ENCODE data around the gene ADPRS.

The ADPRS gene

DNA sequence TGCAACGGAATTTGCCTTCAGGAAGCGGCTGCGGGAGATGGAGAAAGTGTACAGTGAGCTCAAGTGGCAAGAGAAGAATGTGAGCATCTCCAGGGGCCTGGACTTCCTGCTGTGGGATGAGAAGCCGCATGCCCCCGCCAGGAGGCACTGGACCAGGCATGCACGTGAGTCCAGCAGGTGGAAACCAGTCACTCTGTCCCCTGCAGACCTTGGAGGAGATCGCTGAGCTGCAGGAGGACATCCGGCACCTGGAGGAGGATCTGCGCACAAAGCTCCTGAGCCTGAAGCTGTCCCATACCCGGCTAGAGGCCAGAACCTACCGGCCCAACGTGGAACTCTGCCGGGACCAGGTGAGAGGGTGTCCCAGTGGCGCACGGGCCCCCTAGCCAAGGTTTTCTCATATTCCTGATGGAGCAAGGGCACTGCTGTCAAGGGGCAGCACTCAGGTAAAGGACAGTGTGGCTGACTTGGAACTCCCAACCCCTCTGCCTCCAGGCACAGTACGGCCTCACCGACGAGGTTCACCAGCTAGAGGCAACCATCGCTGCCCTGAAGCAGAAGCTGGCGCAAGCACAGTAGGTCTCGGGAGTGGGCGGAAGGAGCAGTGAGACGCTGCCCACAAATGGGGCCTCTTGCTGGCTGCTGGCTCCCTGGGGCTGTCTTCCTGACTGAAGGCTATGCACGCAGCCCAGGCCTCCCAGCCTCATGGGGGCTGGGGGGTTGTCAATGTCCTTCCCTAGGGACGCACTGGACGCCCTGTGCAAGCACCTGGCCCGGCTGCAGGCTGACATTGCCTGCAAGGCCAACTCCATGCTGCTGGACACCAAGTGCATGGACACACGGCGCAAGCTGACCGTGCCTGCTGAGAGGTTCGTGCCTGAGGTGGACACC, 1.2 kb upstream of the ADPRS start:
- DNase-seq (ENCODE audit: low read depth, low spot score): no peak

DNA sequence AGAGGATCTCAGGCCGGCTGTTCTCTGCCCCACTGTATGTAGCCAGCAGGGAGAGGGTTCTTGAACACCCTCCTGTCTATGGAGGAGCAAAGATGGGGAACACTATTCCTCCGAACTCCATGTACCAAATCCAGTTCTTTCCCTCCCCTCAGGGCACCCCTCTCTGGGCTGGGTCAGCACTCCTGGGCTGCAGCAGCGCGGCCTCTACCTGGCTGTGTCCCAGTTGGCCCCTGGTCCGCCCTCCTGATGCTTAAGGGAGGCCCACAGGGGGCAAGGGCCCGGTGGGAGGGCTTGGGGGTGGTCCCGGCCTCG, 471 bp upstream of the ADPRS start:
- DNase-seq (ENCODE audit: low read depth, low spot score): no peak

DNA sequence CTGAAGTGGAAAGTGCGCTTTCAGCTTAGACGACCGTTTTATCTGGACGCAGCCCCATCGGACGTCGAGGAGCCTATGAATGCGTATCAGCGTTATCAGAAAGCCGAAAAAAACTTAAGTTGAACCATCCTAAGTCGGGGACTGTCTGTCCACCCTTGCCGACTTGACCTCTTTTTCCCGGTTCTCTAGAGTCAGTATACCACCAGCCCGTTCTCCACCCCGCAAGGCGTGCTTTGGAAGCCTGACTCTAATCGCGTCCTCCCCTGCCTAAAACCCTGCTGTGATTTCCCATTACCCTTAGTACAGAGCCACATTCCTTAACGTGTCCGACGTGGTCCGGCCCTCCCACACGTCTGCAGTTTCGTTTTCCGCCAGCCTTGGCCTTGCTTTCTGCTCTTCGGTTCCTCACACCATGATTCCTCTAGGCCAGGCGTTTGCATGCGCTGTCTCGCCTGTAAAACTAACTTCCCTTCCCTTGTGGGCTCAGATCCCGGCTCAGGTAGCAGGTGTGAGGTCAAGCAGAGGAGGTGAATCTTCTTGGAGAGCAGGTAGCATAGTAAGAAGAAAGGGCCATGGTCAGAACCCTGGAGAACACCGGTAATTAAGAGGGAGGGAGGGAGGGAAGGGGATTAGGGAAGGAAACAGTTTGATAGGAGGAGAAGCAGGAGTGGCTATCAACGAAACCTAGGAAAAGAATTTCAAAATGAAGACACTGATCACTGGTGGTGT, 865 bp downstream of the ADPRS start:
- DNase-seq (ENCODE audit: low read depth, low spot score): no peak

DNA sequence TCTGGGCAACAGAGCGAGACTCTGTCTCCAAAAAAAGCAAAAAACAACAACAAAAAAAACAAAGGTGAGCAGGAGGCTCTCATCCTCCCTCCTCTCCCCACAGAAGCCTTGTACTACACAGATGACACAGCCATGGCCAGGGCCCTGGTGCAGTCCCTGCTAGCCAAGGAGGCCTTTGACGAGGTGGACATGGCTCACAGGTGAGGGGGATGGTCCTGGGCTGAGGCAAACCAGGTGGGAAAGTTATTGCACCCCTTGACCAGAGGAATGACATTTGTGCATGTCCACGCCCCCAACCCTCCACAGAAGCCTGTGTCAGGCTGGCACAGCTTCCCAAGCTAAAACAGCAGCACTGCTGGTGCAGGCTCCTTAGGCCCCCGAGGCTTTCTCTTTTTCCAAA, 2.4 kb downstream of the ADPRS start:
- no peak for DNase-seq (ENCODE audit: low read depth, low spot score)

DNA sequence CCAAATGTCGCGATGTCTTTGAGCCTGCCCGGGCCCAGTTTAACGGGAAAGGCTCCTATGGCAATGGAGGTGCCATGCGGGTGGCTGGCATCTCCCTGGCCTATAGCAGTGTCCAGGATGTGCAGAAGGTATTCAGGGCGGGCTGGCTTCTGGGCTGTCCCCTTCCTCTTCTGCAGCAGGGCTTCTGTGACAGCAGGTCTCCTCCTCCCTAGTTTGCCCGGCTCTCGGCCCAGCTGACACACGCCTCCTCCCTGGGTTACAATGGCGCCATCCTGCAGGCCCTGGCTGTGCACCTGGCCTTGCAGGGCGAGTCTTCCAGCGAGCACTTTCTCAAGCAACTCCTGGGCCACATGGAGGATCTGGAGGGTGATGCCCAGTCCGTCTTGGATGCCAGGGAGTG, 3.0 kb downstream of the ADPRS start:
- no peak for DNase-seq (ENCODE audit: low read depth, low spot score)

DNA sequence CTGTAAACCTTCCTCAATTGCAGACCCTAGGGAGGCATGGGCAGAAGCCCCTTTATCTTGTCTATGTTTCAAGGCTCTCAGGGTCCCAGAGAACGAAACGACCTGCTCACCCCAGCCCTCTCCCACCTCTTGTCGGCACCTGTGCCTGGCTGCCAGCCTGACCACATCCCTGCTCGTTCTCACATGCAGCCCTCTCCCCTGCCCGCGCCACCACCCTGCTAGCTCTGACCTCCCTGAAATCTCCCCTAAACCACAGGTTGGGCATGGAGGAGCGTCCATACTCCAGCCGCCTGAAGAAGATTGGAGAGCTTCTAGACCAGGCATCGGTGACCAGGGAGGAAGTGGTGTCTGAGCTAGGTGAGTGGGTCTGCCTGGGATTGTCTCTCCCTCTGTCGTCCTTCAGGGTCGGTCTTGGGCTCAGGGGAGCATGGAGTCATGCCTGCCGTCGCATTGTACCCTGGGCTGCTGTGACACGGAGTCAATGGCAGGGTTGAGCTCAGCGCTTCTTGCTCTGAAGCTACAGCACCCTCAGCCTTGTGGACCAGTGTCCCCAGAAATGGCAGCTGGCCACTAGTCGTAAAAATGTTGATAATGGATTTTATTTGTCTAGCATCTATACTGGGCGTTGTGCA, 3.6 kb downstream of the ADPRS start:
- no peak for DNase-seq (ENCODE audit: low read depth, low spot score)

DNA sequence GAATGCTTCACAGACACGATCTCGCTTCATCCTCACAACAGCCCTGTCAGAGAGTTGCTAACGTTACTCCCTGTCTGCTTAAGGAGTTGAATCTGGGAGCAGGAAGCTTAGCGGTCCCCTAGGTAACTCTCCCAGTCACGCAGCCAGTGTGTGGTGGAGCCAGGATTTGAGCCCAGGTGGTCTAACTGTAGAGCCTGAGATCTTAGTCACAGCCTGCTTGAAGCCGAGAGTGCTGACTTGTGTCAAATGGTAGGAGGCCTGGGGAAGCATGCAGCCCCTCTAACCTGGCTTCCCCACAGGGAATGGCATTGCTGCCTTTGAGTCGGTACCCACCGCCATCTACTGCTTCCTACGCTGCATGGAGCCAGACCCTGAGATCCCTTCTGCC, 4.1 kb downstream of the ADPRS start:
- no peak for DNase-seq (ENCODE audit: low read depth, low spot score)

DNA sequence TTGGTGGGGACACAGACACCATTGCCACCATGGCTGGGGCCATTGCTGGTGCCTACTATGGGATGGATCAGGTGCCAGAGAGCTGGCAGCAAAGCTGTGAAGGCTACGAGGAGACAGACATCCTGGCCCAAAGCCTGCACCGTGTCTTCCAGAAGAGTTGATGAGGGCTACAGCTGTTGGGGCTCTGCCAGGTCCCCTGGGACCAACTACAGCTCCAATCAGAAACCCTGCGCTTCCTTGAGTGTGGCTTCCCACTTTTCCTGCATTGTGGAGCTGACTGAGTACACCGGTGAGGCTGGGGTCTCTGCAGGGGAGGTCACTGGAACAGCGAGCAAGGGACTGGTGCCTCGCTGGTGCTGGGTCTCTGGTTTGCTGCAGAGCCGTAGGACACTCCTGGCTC, 4.5 kb downstream of the ADPRS start:
- DNase-seq (ENCODE audit: low read depth, low spot score): no peak

DNA sequence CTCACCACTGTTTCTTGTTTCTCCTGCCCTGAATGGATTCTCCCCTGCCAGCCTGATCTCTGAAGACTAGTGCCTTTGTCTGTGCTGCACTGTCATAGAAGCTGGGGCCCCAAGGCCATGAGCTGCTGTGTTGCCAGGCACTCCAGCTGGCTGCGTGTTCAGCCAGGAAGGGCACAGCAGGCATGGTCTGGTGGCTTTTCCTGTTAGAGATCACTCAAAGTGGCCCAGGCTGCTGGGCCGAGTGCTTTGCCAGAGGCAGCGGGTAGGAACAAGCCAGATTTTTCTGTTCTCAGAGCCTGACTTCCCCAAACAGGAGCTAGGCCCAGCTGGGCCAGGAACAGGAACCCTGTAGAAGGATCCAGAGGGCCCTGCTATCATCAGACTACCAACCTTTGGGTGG, 5.2 kb downstream of the ADPRS start:
- DNase-seq (ENCODE audit: low read depth, low spot score): no peak

DNA sequence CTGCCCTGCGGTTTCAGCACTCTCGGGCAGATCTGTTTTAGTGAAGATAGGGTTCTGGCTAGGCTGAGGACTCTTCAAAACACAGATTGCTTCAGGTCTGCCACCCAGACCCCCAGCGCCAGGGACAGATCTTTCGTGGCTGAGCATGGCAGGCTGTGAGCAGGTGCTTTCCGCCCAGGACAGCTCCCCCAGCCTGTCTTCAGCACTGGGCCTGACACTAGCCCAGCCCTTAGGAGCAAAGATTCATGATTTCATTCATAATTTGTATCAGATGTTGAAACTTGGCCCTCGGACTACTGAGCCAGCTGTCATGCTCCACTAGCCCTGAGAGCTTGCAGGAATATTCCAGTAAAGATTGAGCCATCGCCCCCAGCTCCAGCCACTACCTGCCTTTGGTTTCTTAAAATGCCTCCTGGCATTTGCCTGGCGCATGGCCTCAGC, 5.9 kb downstream of the ADPRS start:
- no peak for DNase-seq (ENCODE audit: low read depth, low spot score)

DNA sequence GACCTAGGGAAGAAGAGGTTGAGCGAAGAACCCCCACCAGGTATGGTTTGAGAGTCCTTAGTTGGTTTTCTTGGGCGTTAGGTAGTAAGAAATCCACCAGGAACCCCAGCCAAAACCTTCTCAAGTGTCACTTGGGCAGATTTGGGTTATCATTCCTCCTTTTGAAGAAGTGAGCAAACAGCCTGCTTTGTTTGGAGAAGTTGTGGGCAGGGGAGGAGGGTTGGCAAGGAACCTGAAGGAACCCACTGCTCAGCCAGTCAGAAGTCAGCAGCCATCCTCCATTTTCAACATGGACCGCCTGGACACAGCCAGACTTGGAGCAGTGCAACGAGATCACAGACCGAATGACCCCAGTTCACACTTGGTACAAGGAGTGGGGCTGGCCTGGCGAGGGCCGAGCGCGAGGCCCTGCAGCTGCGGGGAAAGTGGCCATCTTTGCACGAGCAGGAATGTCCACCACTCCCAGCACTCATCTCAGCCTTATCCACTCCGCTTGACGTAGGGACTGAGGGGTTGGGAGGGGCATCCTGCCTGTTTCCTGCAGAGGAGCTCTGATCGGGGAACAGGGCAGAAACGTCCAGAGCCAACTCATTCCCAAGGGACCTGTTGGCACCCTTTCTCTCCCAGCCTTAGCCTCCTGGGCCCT, 7.2 kb downstream of the ADPRS start:
- DNase-seq (ENCODE audit: low read depth, low spot score): no peak

DNA sequence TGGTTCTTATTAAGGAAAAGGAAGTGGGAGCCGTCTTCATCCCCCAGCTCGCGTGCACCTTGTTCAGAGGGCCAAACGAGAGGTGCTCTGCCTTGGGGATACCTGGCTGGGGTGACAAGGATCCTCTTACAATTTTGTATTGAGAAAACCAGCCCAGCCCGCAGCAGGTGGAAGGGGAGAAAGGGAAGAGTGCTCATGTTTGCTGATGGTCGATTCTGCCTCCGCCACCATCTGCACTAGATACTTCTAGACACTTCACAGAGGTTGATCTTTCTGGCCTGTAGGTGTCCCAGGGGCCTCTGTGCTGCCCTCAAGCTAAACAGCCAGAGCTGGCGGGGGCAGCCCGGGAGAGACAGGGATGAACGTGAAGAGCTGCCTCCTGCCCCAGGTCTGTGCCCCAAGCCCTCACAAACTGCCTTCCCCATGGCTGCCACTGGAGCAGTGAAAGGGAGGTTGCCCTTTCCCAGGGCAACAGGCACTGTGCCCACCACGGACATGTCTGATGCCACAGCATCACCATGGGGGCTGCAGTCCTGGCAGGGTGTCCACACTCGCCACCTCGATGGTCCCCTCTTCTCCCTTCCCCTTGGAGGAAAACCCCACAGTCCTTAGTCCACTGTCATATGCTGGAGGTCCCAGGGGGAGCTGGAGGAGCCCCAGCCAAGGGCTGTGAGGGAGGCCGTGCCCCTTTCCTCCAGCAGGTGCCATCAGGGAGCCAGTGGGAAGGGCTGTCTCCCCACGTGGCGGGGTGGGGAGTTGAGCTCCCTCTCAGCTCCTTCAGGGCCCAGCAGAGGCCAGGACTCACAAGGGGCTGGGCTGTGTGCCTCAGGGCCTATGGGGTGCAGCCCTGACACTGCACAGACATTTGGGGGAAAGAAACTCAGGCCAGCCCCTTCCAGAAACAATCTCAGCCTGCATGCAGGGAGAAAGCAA, 8.1 kb downstream of the ADPRS start:
- DNase-seq (ENCODE audit: low read depth, low spot score): no peak

DNA sequence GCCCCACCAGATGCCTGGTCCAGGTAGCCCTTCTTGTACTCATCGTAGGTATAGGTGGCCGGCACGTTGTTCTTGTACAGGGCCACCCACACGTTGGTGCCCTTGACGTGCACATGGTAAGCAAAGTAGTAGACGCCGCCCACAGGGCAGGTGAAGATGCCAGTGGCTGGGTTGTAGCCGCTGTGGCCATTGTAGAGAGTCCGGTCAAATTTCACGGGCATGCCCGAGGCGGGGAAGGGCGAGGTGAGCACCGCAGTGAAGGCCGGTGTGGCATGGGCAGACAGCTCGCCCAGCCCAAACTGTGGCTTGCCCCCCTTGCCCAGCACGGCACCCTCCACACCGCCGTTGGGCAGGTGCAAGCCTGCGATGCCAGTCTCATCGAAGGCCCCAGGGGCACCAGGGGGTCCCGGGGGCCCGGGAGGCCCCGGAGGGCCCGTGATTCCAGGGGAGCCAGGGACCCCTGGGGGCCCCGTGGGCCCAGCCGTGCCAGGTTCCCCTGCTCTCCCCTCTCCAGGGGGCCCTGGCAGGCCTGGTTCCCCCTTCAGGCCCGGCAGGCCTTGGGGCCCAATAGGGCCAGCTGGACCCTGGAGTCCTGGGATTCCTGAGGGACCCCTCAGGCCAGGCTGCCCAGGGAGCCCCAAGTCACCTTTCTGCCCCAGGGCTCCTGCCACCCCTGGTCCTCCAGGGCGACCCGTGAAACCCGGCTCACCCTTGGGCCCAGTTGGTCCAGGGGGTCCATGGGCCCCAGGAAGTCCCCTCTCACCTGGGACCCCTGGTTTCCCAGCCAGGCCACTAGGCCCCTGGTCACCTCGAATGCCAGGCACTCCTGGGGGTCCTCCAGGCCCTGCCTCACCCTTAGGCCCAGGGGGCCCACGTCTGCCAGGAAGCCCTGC, 9.2 kb downstream of the ADPRS start:
- DNase-seq (ENCODE audit: low read depth, low spot score): no peak

DNA sequence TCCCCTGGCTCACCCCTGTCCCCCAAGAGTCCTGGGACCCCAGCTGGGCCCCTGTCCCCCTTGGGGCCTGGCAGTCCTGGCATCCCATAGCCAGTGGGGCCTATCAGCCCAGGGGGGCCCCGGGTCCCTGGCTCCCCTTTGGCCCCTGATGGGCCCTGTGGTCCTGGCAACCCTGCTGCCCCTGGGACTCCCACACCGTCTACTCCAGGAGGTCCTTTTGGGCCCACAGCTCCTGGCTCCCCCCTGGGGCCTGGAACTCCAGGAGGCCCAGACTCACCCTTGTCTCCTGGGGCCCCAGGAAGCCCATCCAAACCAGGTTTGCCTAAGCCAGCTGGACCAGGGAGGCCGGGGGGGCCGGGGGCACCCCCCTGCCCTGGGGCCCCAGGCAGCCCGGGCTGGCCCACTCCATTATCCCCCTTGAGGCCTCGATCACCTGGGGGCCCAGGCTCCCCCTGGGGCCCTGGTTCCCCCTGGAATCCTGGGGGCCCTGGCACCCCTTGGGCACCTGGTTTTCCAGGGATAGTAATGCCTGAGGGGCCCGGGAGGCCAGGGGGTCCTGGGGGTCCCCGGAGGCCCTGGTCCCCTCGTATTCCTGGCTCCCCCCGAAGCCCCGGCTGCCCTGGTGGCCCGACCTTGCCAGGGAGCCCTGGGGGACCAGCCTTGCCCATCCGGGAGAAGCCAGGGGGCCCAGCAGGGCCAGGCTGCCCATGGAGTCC, 10.1 kb downstream of the ADPRS start:
- DNase-seq (ENCODE audit: low read depth, low spot score): no peak

DNA sequence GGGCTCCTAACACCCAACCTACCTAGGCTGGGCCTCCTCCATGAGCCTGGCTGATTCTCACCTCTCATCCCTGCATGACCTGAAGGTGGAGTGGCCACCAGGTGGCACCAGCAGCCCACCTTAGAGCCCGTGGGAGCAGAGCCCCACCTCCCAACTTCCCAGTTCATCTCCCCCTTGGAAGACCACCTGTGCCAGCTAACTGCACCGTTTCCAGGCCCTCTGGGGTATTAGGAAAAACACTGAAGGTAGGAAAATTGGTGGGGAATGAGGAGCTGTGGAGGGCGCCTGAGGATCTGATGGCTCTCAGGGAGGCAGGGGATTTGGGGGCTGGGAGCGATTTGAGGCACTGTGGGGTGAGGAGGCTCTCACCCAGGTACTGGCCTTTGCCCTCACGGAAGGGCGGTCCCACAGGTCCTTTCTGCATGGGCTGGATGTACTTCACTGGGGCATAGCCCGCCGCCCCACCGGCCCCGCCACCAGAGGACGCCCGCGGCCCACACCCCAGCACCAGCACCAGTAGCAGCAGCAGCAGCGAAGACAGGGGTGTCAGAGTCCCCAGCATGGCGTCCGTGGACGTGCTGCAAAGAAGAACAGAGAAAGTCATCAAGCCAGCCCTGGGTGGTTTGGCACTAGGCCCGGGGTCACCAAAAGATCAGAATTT, 11.1 kb downstream of the ADPRS start:
- DNase-seq (ENCODE audit: low read depth, low spot score): no peak

DNA sequence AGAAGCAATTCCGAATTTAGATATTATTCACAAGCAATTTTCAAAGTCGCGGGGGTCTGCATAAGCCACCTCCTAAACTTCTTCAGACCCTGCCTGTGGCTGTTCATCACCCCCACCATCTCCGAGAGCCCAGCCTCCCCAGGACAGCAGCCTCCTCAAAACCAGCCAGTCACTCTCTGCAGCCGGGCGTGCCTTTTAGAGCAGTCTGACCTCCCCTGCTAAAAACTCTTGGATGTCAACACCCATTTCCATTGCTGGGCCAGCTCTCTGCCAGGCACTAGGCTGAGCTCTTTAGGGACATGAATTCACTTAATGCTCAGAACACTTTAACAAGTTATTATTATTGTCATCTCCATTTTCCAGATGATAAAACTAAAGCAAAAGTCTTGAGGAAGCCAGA, 11.7 kb downstream of the ADPRS start:
- DNase-seq (ENCODE audit: low read depth, low spot score): no peak

DNA sequence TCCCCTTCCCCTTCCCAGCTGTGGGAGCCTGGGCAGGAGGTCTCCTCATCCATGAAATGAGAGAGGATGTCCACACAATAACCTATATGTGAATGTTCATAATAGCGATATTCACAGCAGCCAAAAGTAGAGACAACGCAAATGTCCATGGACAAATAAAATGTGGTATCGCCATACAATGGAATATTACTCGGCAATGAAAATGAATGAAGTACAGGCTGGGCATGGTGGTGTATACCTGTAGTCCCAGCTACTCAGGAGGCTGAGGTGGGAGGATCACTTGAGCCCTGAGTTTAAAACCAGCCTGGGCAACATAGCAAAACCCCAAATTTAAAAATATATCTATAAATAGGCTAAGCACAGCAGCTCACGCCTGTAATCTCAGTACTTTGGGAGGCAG, 12.9 kb downstream of the ADPRS start:
- DNase-seq (ENCODE audit: low read depth, low spot score): no peak

DNA sequence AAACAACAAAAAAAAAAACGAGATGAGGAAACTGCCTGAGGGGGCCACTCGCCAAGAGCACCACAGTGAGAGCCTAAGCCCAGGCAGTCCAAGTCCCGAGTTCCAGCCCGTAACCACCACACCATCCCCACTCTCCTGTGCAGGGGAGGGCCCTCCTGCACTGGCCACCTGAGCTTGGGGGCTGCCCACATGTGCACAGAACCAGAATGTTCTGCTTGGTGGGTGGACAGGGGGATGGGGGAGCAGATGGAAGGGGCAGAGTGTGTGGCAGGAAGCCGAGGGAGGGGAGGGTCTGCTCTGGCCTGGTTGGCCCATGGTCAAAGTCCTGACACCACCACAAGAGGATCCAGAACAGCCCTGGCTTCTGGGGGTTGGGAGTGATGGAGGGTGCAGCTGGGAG, 17.6 kb downstream of the ADPRS start:
- no peak for DNase-seq (ENCODE audit: low read depth, low spot score)

DNA sequence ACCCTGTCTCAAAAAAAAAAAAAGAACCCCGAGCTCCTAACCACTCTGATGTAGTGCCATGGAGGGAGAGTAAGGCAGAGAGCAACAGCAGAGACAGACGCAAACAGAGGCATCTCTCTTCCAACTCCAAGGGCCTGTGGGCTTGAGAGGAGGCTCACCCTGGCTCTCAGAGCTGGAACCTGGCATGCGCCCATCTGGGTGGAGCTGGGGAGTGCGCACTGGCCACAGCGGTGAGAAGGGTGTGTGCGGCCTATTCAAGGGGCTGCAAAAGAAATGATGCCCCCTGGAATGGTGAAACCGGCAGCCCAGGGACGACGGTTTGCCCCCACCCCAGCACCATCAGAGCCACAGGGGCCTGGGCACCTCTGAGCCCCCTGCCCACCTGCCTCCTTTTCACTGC, 18.7 kb downstream of the ADPRS start:
- DNase-seq (ENCODE audit: low read depth, low spot score): no peak

All from iPS DF 19.7 (cell line).